Mucosa of descending colon (tissue), 3 donors: ENCODE results near the gene PRKAR2B. TPM values are rescaled to one million over a fixed set of nuclear protein-coding genes. Genes with fewer than 3 reads are reported as not detected.

Experiments used
- ATAC-seq: fragments of 200-7000 bp; cut with Tn5 transposase; one replicate; pipeline ENCODE4 v1.9.1; 2020; ENCODE audit warnings: mild to moderate bottlenecking, moderate library complexity
- DNase-seq, 3 donors: peaks; one replicate each; pipeline ENCODE4 v3.0.0-alpha.2; 2020
- H3K36me3 ChIP-seq: fragments of 200-600 bp; one replicate; pipeline ENCODE4 v1.8.0; 2021; ENCODE audit warnings: low read depth, mild to moderate bottlenecking
- H3K4me1 ChIP-seq: fragments of 200-600 bp; one replicate; pipeline ENCODE4 v1.8.0; 2021; ENCODE audit warnings: low read depth, mild to moderate bottlenecking
- H3K4me3 ChIP-seq: fragments of 200-600 bp; one replicate; pipeline ENCODE4 v1.8.0; 2021; ENCODE audit warnings: mild to moderate bottlenecking
- H3K9me3 ChIP-seq: fragments of 200-600 bp; one replicate; pipeline ENCODE4 v1.8.0; 2021; ENCODE audit warnings: mild to moderate bottlenecking
- intact Hi-C, 2 donors: fragments of 100-400 bp; cut with DNase I in 1 of 2; cut with micrococcal nuclease in 1 of 2; formaldehyde crosslinking; loops; one replicate each; pipeline versions ENCODE4 v1.11.0 to v1.11.1; 2022; cut with DNase I, micrococcal nuclease
- total RNA-seq, 3 donors: library from RNA; stranded (reverse); fragmentation: NEBNext Ultra II Directional in 2 of 3; extraction: Animal tissue kit (Norgen Biotek cat#: 25700) in 2 of 3; gene quantifications; one replicate each; pipeline versions ENCODE4 v1.2.1 to v1.2.4, GENCODE V29; 2021 to 2023
- TF ChIP-seq, protein P1 (sequence below): fragments of 200-600 bp; IDR thresholded peaks from one replicate; pipeline ENCODE4 v1.8.0; 2022; ENCODE audit warnings: antibody characterized with exemption, mild to moderate bottlenecking
- donor health status: DM: no; HTN: no; CAD: no; lungs with moderate emphysema.
- donor health status: DM: no; HTN: no; CAD: no.
- donor health status: DM: no; HTN: yes; CAD: no.

Gene PRKAR2B
- total RNA-seq, 3 donors from 2014 or later = 4.6 to 20.8 (median 6.4) TPM

- ATAC-seq (no peak), DNase-seq (no peak)
- intact Hi-C loops = no loop called here
- Histone ChIP-seq H3K4me3 (no peak overlapping the region), H3K36me3 (no peaks in the 10 kb centered on the region), H3K9me3 (no peaks in the 10 kb centered on the region), H3K4me1 (no peaks in the 10 kb centered on the region)
- TF ChIP-seq, protein P1, sequence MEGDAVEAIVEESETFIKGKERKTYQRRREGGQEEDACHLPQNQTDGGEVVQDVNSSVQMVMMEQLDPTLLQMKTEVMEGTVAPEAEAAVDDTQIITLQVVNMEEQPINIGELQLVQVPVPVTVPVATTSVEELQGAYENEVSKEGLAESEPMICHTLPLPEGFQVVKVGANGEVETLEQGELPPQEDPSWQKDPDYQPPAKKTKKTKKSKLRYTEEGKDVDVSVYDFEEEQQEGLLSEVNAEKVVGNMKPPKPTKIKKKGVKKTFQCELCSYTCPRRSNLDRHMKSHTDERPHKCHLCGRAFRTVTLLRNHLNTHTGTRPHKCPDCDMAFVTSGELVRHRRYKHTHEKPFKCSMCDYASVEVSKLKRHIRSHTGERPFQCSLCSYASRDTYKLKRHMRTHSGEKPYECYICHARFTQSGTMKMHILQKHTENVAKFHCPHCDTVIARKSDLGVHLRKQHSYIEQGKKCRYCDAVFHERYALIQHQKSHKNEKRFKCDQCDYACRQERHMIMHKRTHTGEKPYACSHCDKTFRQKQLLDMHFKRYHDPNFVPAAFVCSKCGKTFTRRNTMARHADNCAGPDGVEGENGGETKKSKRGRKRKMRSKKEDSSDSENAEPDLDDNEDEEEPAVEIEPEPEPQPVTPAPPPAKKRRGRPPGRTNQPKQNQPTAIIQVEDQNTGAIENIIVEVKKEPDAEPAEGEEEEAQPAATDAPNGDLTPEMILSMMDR = no peak
Measured at GRCh38 chr7:107021600-107021999, 22.9 kb upstream of the PRKAR2B start.

GRCh38 chr7:107023522-107024151, 20.9 kb upstream of the PRKAR2B start:
- TF ChIP-seq, protein P1 = no peak
- no peaks in the 10 kb centered on the region for H3K36me3 ChIP-seq
- ATAC-seq (no peak), DNase-seq (no peak)
- H3K9me3 ChIP-seq = no peaks in the 10 kb centered on the region
- no peak overlapping the region for H3K4me3 ChIP-seq
- no peaks in the 10 kb centered on the region for H3K4me1 ChIP-seq
- intact Hi-C loops = no loop called here

DNA sequence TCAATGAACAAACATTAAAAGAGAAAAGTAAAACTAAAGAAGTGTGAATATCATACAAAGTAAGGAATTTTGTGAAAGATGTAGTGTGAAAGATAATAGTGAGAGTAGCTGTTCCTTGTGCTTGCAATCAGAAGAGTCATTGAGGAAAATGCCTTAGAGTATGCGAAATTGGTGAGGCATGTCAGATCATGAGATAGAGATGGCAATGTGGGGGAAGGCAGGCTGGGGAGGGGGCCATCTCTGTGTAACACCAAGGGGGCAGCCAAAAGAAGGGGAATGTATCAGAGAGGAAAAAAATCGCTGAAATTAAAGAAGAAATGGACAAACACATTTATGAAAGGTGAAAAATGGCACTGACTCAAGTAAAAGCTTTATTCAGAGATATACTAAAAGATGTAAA, 19.6 kb upstream of the PRKAR2B start:
- Histone ChIP-seq H3K36me3 (no peaks in the 10 kb centered on the region), H3K4me3 (no peak overlapping the region), H3K4me1 (no peaks in the 10 kb centered on the region), H3K9me3 (no peaks in the 10 kb centered on the region)
- no peak for ATAC-seq
- intact Hi-C loops = no loop called here
- TF ChIP-seq, protein P1 = no peak
- no peak for DNase-seq

DNA sequence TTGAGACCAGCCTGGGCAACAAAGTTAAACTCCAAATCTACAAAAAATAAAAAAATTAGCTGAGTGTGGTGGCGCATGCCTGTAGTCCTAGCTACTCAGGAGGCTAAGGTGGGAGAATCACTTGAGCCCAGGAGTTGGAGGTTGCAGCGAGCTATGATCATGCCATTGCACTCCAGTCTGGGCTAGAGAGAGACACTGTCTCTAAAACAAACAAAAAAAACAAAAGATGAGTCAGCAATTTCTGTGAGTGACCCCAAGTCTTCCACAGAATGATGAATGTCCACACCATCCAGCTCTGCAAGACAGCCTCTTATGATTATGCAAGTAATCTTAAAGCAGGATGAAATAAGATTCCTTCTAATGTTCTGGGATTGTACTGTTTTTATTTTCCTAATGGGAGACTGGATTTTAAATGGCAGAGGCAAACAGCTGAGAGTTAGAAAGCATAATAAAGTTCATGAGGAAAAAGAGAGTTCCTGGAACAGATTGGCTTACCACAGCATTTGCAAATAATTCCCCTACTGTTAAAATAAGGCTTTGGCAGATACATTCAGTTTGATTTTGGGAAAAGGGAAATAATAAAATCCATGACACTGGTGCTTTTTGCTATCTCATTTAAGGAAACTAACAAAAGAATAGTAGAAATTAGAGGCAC, 18.9 kb upstream of the PRKAR2B start:
- Histone ChIP-seq H3K36me3 (no peaks in the 10 kb centered on the region), H3K9me3 (no peaks in the 10 kb centered on the region), H3K4me1 (no peaks in the 10 kb centered on the region), H3K4me3 (no peak overlapping the region)
- ATAC-seq (no peak), DNase-seq (no peak)
- intact Hi-C loops = no loop called here
- TF ChIP-seq, protein P1 = no peak

DNA sequence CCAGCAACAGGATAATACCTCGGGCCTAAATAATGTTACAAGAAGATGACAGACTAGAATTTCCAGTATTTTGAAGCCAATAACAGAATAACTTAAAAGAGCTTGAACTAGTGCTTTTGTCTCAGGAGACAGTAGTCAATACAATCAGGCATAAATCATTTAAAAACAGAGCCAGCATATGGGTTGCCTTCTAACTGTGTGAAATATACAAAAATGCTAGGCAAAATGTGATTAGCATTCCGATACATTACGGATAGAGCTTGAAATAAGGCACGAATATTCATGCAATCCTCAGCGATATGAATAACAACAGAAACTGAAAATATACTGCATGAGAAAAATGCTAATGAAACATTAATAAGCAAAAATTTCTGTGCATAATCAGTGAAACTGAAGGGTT, 18.3 kb upstream of the PRKAR2B start:
- H3K4me1 ChIP-seq = no peaks in the 10 kb centered on the region
- no peak overlapping the region for H3K4me3 ChIP-seq
- no peak for DNase-seq
- H3K36me3 ChIP-seq = no peaks in the 10 kb centered on the region
- TF ChIP-seq, protein P1 = no peak
- intact Hi-C loops = no loop called here
- no peak for ATAC-seq
- no peaks in the 10 kb centered on the region for H3K9me3 ChIP-seq
